Tongue (tissue), 3 donors: ENCODE measurements around the gene NAA10. TPM values are rescaled to one million over a fixed set of nuclear protein-coding genes. Genes with fewer than 3 reads are reported as not detected.

ENCODE experiments used
- DNase-seq: peaks from one replicate; pipeline ENCODE4 v3.0.0-alpha.2; 2015
- small RNA-seq: library from RNA; depleted of rRNA; stranded (forward); fragments of <200 nt; gene quantifications from one replicate; pipeline ENCODE3, GENCODE V24; 2014; ENCODE audit warnings: low replicate concordance
- total RNA-seq: library from RNA; depleted of rRNA; stranded (reverse); fragments of >200 nt; gene quantifications from one replicate; pipeline ENCODE4 v1.2.3, GENCODE V29; 2014

Gene NAA10
- total RNA-seq, 1 donor from 2014 or later, result 47.8 TPM

- no peak for DNase-seq
Measured at GRCh38 chrX:153883163-153883843, 51.5 kb downstream of the NAA10 start.

- no peak for DNase-seq
Measured at GRCh38 chrX:153882557-153882956, 52.3 kb downstream of the NAA10 start.

- no peak for DNase-seq
Measured at GRCh38 chrX:153882086-153882498, 52.7 kb downstream of the NAA10 start.

GRCh38 chrX:153881281-153881680 lies 53.6 kb downstream of the NAA10 start:
- DNase-seq, result no peak

- no peak for DNase-seq
Measured at GRCh38 chrX:153880440-153880815, 54.4 kb downstream of the NAA10 start.

- DNase-seq, result no peak
Measured at GRCh38 chrX:153879741-153880439, 54.9 kb downstream of the NAA10 start.

Small RNAs within 50 kb of the gene (small RNA-seq; reads per million reads assigned to genes)
- not detected for gene MIR3202-1

Other genes starting within 250 kb of the NAA10 start
- gene SLC6A8, start 247.1 kb downstream of the NAA10 start, total RNA-seq, result 26.9 TPM
- 84.2 TPM for gene BCAP31, start 210.7 kb downstream of the NAA10 start, total RNA-seq
- gene ABCD1, start 210.2 kb downstream of the NAA10 start, total RNA-seq, result 12.0 TPM
- gene PLXNB3, start 170.8 kb downstream of the NAA10 start, total RNA-seq, result 6.8 TPM
- 81.4 TPM for gene SRPK3, start 154.0 kb downstream of the NAA10 start, total RNA-seq
- gene IDH3G, start 140.7 kb downstream of the NAA10 start, total RNA-seq, result 61.1 TPM
- gene SSR4, start 140.4 kb downstream of the NAA10 start, total RNA-seq, result 46.4 TPM
- gene PDZD4, start 104.5 kb downstream of the NAA10 start, total RNA-seq, result 4.1 TPM
- gene L1CAM, start 48.9 kb downstream of the NAA10 start, total RNA-seq, result 17.5 TPM
- 1.7 TPM for gene AVPR2, start 30.4 kb downstream of the NAA10 start, total RNA-seq
- gene ARHGAP4, start 8.8 kb downstream of the NAA10 start, total RNA-seq, result 19.6 TPM
- gene RENBP, start 9.6 kb upstream of the NAA10 start, total RNA-seq, result 5.2 TPM
- 25.2 TPM for gene HCFC1, start 36.8 kb upstream of the NAA10 start, total RNA-seq
- gene TMEM187, start 37.7 kb upstream of the NAA10 start, total RNA-seq, result 9.4 TPM
- gene IRAK1, start 84.9 kb upstream of the NAA10 start, total RNA-seq, result 20.4 TPM
- gene MECP2, start 162.7 kb upstream of the NAA10 start, total RNA-seq, result 37.5 TPM
- not detected for gene OPN1LW, start 209.2 kb upstream of the NAA10 start, total RNA-seq
- not detected for gene OPN1MW, start 247.6 kb upstream of the NAA10 start, total RNA-seq